Camera-type eye (tissue), 1 donor: ENCODE measurements around the gene MEI1. TPM values are rescaled to one million over a fixed set of nuclear protein-coding genes. Genes with fewer than 3 reads are reported as not detected.

Experiments used
- total RNA-seq: library from RNA; depleted of rRNA; stranded (reverse); fragments of >200 nt; gene quantifications from one replicate; pipeline ENCODE4 v1.2.3, GENCODE V29; 2014

The MEI1 gene
- total RNA-seq = 0.82 TPM

GRCh38 chr22:41699264-41700107, at the start of gene MEI1:
Gene MEI1, plus strand, starts transcription at chr22:41699503. Its CDS starts 36 bp downstream, at chr22:41699539.

GRCh38 chr22:41688365-41689211, 10.7 kb upstream of the MEI1 start, which contains the start of gene SNU13:
Gene SNU13, minus strand, starts transcription at chr22:41688867. Its CDS starts 71 bp downstream, at chr22:41688796.

GRCh38 chr22:41800348-41801146, 101.2 kb downstream of the MEI1 start, which contains the start of gene CCDC134:
Gene CCDC134, plus strand, starts transcription at chr22:41800679. Its CDS starts 8,212 bp downstream, at chr22:41808891.

GRCh38 chr22:41832553-41833368, 133.5 kb downstream of the MEI1 start, which contains the start of gene SREBF2:
Gene SREBF2, plus strand, starts transcription at chr22:41833105. Its CDS starts 166 bp downstream, at chr22:41833271.

Other genes with a start within 250 kb of the MEI1 start
- 37.9 TPM for gene PHF5A, start 230.8 kb upstream of the MEI1 start, total RNA-seq
- gene ACO2, start 230.4 kb upstream of the MEI1 start, total RNA-seq = 88.2 TPM
- 22.3 TPM for gene POLR3H, start 155.0 kb upstream of the MEI1 start, total RNA-seq
- gene CSDC2, start 138.5 kb upstream of the MEI1 start, total RNA-seq = 4.8 TPM
- gene PMM1, start 109.7 kb upstream of the MEI1 start, total RNA-seq = 18.6 TPM
- gene DESI1, start 78.5 kb upstream of the MEI1 start, total RNA-seq = 18.5 TPM
- 246 TPM for gene XRCC6, start 78.2 kb upstream of the MEI1 start, total RNA-seq
- 75.9 TPM for gene SNU13, start 10.6 kb upstream of the MEI1 start, total RNA-seq
- gene CCDC134, start 101.2 kb downstream of the MEI1 start, total RNA-seq = 33.7 TPM
- 67.0 TPM for gene SREBF2, start 133.6 kb downstream of the MEI1 start, total RNA-seq
- gene SHISA8, start 215.6 kb downstream of the MEI1 start, total RNA-seq = 0.55 TPM
- 0.49 TPM for gene TNFRSF13C, start 227.3 kb downstream of the MEI1 start, total RNA-seq
- gene CENPM, start 247.6 kb downstream of the MEI1 start, total RNA-seq = 11.3 TPM